ENCODE results near the gene SOD1. TPM values are rescaled to one million over a fixed set of nuclear protein-coding genes. Genes with fewer than 3 reads are reported as not detected.

SOD1 gene
- total and polyA plus RNA-seq, 2 of the 8 experiments (the other 6 are each of a cell fraction or from before 2014, with no cell fraction given) = 192 to 226 TPM

DNA sequence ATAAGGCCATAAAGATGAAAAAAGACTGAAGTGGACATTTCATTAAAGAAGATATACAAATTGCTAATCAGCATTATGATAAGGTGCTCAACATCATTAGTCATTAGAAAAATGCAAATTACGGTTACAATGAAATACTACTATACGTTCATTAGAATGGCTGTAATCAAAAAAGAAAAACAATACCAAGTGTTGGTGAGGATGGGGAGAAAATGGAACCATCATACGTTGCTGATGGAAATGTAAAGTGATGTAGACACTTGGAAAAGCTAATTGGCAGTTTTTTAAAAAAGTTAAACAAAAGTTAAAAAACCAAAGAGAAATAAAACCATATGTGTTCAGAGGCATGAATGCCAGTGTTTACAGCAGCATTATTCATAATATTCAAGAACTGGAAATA lies 8.6 kb upstream of the SOD1 start (continued):
- TF ChIP-seq, protein P1, sequence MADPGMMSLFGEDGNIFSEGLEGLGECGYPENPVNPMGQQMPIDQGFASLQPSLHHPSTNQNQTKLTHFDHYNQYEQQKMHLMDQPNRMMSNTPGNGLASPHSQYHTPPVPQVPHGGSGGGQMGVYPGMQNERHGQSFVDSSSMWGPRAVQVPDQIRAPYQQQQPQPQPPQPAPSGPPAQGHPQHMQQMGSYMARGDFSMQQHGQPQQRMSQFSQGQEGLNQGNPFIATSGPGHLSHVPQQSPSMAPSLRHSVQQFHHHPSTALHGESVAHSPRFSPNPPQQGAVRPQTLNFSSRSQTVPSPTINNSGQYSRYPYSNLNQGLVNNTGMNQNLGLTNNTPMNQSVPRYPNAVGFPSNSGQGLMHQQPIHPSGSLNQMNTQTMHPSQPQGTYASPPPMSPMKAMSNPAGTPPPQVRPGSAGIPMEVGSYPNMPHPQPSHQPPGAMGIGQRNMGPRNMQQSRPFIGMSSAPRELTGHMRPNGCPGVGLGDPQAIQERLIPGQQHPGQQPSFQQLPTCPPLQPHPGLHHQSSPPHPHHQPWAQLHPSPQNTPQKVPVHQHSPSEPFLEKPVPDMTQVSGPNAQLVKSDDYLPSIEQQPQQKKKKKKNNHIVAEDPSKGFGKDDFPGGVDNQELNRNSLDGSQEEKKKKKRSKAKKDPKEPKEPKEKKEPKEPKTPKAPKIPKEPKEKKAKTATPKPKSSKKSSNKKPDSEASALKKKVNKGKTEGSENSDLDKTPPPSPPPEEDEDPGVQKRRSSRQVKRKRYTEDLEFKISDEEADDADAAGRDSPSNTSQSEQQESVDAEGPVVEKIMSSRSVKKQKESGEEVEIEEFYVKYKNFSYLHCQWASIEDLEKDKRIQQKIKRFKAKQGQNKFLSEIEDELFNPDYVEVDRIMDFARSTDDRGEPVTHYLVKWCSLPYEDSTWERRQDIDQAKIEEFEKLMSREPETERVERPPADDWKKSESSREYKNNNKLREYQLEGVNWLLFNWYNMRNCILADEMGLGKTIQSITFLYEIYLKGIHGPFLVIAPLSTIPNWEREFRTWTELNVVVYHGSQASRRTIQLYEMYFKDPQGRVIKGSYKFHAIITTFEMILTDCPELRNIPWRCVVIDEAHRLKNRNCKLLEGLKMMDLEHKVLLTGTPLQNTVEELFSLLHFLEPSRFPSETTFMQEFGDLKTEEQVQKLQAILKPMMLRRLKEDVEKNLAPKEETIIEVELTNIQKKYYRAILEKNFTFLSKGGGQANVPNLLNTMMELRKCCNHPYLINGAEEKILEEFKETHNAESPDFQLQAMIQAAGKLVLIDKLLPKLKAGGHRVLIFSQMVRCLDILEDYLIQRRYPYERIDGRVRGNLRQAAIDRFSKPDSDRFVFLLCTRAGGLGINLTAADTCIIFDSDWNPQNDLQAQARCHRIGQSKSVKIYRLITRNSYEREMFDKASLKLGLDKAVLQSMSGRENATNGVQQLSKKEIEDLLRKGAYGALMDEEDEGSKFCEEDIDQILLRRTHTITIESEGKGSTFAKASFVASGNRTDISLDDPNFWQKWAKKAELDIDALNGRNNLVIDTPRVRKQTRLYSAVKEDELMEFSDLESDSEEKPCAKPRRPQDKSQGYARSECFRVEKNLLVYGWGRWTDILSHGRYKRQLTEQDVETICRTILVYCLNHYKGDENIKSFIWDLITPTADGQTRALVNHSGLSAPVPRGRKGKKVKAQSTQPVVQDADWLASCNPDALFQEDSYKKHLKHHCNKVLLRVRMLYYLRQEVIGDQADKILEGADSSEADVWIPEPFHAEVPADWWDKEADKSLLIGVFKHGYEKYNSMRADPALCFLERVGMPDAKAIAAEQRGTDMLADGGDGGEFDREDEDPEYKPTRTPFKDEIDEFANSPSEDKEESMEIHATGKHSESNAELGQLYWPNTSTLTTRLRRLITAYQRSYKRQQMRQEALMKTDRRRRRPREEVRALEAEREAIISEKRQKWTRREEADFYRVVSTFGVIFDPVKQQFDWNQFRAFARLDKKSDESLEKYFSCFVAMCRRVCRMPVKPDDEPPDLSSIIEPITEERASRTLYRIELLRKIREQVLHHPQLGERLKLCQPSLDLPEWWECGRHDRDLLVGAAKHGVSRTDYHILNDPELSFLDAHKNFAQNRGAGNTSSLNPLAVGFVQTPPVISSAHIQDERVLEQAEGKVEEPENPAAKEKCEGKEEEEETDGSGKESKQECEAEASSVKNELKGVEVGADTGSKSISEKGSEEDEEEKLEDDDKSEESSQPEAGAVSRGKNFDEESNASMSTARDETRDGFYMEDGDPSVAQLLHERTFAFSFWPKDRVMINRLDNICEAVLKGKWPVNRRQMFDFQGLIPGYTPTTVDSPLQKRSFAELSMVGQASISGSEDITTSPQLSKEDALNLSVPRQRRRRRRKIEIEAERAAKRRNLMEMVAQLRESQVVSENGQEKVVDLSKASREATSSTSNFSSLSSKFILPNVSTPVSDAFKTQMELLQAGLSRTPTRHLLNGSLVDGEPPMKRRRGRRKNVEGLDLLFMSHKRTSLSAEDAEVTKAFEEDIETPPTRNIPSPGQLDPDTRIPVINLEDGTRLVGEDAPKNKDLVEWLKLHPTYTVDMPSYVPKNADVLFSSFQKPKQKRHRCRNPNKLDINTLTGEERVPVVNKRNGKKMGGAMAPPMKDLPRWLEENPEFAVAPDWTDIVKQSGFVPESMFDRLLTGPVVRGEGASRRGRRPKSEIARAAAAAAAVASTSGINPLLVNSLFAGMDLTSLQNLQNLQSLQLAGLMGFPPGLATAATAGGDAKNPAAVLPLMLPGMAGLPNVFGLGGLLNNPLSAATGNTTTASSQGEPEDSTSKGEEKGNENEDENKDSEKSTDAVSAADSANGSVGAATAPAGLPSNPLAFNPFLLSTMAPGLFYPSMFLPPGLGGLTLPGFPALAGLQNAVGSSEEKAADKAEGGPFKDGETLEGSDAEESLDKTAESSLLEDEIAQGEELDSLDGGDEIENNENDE (IDR thresholded peaks at IDR 0.05; ENCODE audit: insufficient replicate concordance, low read length) = no peak
- TF ChIP-seq SIX5 (IDR thresholded peaks at IDR 0.05; ENCODE audit: low read depth, low read length) = no peak
- TF ChIP-seq NRF1 (IDR thresholded peaks at IDR 0.05; ENCODE audit: low read depth, low read length) = no peak
- TF ChIP-seq BRCA1 (IDR thresholded peaks at IDR 0.05; ENCODE audit: low read depth, low read length) = no peak
- TF ChIP-seq ASH2L (IDR thresholded peaks at IDR 0.05; ENCODE audit: low read length) = no peak
- TF ChIP-seq SUZ12 (IDR thresholded peaks at IDR 0.05; ENCODE audit: low read length) = no peak
